ENCODE results near the gene NAE1.
"Not testable (repeated sequence)": the region's sequence is repeated elsewhere in the genome, so short reads cannot be mapped to it uniquely, and the experiment has no call there.

NAE1 gene

GRCh38 chr16:66830422-66831404, at the start of gene NAE1:
NAE1 (minus strand) TSS chr16:66830976; CDS start chr16:66830899, 77 bp downstream.
- DNase-seq (peak; percentile 93), ATAC-seq (peak; percentile 94)

- ATAC-seq = peak; percentile 53
- peak; percentile 76 for DNase-seq
Observed at GRCh38 chr16:66878067-66878466, 47.3 kb upstream of the NAE1 start.

GRCh38 chr16:66874079-66874775, 43.5 kb upstream of the NAE1 start:
- ATAC-seq (peak; percentile 17), DNase-seq (no peak)

GRCh38 chr16:66873685-66874055, 42.9 kb upstream of the NAE1 start:
- ATAC-seq (no peak), DNase-seq (no peak)

- peak; percentile 85 for ATAC-seq
Observed at GRCh38 chr16:66872943-66873684, 42.3 kb upstream of the NAE1 start.

GRCh38 chr16:66872559-66872942, 41.8 kb upstream of the NAE1 start:
- DNase-seq (no peak), ATAC-seq (no peak)

More at GRCh38 chr16:66872943-66873684, 42.3 kb upstream of the NAE1 start:
- DNase-seq = peak; percentile 97

GRCh38 chr16:66871840-66872239, 41.1 kb upstream of the NAE1 start:
- no peak for ATAC-seq
- no peak for DNase-seq

- ATAC-seq, DNase-seq: not testable (repeated sequence)
Observed at GRCh38 chr16:66871363-66871762, 40.6 kb upstream of the NAE1 start.

GRCh38 chr16:66869424-66869823, 38.6 kb upstream of the NAE1 start:
- DNase-seq (no peak), ATAC-seq (no peak)

GRCh38 chr16:66863707-66864106, 32.9 kb upstream of the NAE1 start:
- no peak for ATAC-seq
- no peak for DNase-seq

- no peak for ATAC-seq
- no peak for DNase-seq
Observed at GRCh38 chr16:66862023-66862520, 31.3 kb upstream of the NAE1 start.

- no peak for ATAC-seq
- DNase-seq = no peak
Observed at GRCh38 chr16:66859397-66860068, 28.8 kb upstream of the NAE1 start.

- DNase-seq = no peak
- no peak for ATAC-seq
Observed at GRCh38 chr16:66858740-66859396, 28.1 kb upstream of the NAE1 start.

- DNase-seq (no peak), ATAC-seq (no peak)
Observed at GRCh38 chr16:66857437-66857836, 26.7 kb upstream of the NAE1 start.

GRCh38 chr16:66856801-66857200, 26.0 kb upstream of the NAE1 start:
- no peak for ATAC-seq

GRCh38 chr16:66856184-66856730, 25.5 kb upstream of the NAE1 start:
- no peak for ATAC-seq
- no peak for DNase-seq

More at GRCh38 chr16:66856801-66857200, 26.0 kb upstream of the NAE1 start:
- DNase-seq = no peak

GRCh38 chr16:66853261-66854139, 22.7 kb upstream of the NAE1 start:
- DNase-seq (no peak), ATAC-seq (no peak)

GRCh38 chr16:66851166-66851964, 20.6 kb upstream of the NAE1 start:
- ATAC-seq (no peak), DNase-seq (no peak)
